SK-N-DZ (cell line): ENCODE results near the gene EPAS1.
A peak's percentile ranks its signal among the peaks of the same experiment; 100 is the strongest.

Source experiments
- DNase-seq: peaks from one replicate; pipeline ENCODE4 v3.0.0-alpha.2; 2015; ENCODE audit warnings: low spot score

Gene EPAS1

DNA sequence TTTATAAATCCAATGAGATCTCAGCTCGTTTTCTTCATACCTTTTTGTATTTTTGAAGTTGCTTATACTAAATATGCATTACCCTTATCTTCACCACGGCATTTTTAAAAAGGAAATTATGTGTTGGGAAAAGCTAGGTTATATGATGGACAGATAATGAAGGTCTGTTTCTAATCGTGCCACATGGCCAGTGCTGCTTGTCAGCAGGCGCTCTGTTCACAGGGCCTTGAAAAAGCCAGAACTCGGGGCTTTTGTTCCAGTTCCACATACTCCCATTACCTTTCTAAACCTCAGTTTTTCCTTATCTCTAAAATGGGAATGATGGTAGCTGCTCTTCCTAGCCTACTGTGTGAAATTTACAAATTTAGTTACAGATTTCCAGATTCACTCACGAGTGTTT, 42.0 kb downstream of the EPAS1 start:
- peak; percentile 88 for DNase-seq

GRCh38 chr2:46339676-46340459, 42.7 kb downstream of the EPAS1 start:
- DNase-seq, result peak; percentile 100

DNA sequence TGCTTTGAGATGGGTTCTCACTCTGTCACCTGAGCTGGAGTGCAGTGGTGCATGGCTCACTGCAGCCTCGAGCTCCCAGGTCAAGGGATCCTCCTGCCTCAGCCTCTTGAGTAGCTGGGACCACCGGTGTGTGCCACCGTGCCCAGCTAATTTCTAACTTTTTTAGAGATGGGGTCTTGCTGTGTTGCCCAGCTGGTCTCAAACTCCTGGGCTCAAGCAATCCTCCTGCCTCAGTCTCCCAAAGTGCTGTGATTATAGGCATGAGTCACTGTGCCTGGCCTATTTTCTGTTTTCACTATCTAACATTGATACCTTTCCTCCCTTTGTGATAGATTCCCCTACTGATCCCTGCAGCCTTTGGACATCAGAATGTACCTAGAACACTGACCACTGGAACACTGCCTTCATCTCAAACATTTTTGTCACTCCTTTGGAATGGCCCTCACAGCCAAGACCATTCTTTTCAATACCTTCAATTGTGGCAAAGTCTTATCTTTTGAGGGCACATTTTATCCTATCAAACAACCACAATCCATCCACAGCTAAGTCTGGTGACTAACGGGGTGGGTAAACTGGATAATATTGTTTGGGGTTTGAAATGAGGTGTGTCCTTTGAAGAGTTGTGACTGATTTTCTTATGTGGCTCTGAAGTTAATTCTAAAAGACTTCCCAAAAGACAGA, 43.7 kb downstream of the EPAS1 start:
- no peak for DNase-seq

GRCh38 chr2:46342566-46343315, 45.5 kb downstream of the EPAS1 start:
- peak; percentile 58 for DNase-seq

GRCh38 chr2:46344706-46345105, 47.5 kb downstream of the EPAS1 start:
- no peak for DNase-seq

GRCh38 chr2:46345775-46346174, 48.6 kb downstream of the EPAS1 start:
- DNase-seq, result no peak

DNA sequence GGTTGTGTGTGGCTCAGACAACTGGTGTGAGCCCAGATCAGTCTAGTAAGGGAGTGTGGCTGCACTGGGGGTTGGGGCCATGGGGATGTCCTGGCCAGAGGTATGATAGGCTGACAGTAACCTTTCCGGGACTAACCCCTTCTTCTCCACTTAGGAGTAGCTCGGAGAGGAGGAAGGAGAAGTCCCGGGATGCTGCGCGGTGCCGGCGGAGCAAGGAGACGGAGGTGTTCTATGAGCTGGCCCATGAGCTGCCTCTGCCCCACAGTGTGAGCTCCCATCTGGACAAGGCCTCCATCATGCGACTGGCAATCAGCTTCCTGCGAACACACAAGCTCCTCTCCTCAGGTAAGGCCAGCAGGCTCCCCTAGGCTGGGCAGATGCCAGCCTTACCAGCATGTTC, 49.5 kb downstream of the EPAS1 start:
- DNase-seq, result no peak

DNA sequence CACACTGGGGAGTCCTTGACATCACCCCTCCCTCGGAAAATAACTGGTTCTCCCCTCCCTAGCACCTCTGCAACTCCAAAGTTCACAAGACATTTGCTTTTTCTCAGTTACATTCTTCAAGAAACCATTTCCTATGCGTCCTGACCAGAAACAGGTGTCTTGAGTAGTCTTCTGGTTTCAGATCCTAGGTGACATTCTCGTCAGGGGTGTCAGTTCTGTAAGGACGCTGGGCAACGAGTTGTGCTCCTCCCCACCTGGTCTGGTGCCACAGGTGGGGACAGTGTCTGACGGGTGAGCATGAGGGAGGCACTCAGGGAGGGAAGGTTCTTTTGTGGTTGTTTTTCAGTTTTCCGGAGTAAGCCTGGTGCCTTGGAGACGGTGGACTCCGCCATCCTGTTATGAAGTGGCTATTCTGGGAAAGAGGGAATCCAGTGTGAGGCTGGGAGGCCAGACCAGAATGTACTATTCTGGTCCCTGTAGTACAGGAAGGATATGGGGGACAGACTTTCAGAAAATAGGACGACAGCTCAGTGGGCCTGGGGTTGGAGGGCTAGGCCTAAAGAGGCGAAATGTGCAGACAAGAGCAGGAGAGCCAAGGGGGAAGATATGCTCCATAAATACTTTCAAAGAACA, 50.6 kb downstream of the EPAS1 start:
- no peak for DNase-seq

GRCh38 chr2:46349115-46349547, 51.9 kb downstream of the EPAS1 start:
- DNase-seq, result no peak

DNA sequence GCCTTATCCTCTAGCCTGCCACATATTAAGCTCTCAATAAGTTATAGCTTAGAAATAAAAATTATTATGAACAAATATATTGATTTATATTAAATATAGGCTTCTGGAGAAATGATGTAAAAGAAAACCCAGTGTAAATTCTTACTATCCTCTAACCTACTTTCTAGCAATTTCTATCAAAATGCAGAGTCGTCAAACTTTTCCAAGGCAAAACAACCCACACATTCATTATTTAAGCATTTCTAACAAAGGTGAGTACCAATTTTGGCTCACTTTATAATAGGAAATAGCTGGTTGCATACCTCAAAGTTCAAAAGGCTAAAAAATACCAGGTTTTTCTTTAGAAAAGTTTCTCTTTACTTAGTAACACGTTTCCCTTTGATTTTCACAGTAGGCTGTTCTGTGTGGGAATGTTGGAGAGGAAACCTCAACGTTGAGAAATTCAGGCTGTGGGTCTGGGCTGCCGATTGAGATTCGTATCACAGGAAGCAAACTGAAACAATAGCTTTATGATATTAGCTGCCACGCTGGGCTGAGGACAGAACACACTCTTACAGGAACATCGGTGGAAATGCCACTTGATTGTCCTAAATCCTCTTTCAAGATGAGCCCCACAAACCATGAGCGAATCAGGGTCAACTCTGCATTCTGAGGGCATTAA, 53.0 kb downstream of the EPAS1 start:
- no peak for DNase-seq

- no peak for DNase-seq
Observed at GRCh38 chr2:46351098-46351749, 54.0 kb downstream of the EPAS1 start.

DNA sequence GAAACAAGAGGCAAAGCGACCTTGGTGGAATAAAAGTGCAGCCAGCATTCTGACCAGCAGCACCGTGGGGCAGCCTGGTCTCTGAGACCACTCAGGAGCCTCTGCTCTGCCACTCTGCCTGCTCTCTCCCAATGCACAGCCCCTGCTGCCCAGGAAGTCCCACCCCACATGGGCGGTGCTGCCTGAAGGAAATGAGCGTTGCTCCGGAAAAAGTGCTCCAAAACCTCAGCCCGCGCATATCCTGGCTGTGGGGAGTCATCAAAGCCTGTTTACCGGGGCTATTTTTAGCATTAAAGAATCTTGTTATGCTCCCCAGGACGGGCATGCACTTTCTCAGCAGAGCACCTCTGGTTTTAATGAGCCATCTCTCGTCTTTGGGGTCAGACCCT, 54.5 kb downstream of the EPAS1 start:
- DNase-seq, result no peak

DNA sequence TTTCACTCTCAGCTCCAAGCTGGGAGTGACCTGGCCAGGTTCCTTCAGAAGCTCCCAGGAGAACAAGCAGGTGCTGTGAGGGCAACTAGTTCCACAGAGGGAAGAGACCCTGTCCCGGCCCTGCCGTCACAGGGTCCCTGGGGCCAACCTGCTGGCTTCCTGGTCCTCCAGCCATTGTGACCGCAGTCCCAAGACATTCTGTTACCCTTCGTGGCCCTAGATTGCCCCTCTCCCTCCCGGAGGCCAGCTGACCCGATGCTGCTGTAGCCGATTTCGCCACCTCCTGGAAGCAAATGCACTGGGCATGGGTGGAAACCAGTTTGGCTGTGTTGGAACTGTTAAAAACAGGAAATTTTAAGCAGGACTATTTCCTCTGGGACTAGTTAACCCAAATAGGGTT, 55.4 kb downstream of the EPAS1 start:
- no peak for DNase-seq

DNA sequence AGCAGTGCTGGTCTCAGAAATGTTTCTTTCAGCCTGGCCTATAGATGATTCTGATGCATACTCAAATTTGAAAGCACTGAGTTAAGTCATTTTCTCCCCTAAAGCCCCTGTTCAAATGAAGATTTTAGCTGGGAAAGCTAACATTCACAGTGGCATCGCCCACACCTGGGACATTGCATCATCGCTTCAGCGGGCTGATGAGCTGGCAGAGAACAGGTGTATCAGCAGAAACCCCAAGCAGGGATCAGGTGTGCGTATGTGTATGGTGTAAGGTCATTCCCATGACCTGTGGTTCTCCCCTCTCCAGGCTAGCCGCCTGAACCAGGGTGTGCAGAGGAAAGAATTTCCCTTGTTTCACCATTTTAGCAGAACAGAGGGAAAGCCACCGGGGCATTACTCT, 56.3 kb downstream of the EPAS1 start:
- no peak for DNase-seq

DNA sequence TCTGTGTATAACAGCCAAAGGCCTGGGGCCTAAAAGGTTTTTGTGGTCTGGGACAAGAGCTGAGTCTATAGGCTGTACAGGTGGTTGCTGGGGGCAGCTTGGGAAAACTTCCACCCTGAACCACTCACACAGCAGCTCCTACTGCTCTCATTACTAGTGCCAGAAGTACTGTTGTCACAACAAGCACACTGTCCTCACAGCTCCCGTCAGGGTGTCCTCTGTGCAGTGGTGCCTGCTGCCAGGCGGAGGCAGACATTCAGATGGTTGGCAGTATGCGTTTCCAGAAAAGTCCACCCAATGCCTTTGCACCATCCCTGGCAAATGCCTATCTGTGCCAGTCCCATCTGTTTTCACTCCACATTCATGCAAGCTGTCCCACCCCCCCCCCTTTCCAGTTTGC, 58.5 kb downstream of the EPAS1 start:
- DNase-seq, result no peak

- no peak for DNase-seq
Observed at GRCh38 chr2:46356991-46357390, 59.8 kb downstream of the EPAS1 start.

DNA sequence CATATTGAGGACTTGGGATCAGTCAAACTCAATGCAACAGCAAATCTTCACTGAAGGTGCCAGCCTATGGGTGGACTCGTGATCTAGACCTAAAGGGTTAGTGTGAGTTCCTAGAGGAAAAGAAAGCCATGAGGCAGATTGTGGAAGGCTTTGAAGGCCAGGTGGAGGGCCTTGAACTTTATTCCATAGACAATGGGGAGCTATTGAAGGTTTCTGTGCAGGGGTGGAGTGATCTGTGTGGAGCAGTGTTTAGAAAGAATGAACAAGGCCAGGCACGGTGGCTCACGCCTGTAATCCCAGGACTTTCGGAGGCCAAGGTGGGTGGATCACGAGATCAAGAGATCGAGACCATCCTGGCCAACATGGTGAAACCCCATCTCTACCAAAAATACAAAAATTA, 61.5 kb downstream of the EPAS1 start:
- no peak for DNase-seq

DNA sequence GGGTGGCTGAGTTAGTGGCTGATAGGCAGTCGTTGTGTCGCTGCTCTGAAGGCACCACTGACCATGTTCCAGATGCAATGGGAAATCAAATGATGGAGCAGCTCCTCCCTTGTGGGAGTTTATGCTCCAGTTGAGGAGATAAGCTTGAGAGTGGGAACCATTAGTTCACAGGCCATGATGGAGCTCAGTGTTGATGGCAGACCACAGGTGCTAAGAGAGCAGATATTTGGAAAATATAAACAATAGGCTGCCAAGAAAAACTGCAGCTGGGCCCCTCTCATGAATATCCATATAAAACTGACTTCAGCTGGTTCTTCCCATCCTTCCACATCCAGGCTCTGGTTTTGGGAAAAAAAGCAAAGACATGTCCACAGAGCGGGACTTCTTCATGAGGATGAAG, 63.1 kb downstream of the EPAS1 start:
- DNase-seq, result no peak

DNA sequence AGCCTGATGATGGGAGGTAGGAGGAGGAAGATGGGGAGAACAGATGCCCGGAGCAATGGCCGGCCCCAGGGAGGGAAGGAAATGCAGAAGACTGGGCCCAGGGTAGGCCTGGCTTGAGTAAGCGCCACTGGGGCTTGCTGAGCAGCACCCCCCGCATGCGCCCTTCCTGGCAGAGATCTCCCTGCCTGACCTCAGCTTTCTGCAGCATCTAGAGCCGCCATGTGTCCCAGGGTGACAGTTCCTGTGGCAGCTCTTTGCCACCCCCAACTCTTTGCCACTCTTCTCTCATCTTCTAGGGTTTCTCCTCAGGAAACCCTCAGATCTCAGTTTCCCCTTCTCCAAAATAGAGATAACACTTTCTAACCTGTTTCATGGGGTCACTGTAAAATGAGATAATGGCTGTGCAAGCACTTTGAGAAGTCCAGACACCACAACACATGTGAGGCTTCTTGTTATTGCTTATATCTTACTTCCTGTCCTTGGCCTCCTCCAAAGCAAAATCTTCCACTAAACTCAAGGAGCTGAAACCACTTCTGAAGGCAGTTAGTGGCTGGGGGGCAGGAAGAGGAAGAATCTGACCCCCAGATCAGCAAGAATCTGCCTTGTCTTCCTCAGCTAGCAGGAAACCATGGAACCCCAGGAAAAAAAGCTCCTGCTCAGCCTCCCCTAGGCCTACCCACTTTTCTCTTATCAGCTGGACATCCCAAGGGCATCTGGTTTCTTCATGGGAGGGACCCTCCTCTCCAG, 64.9 kb downstream of the EPAS1 start:
- DNase-seq, result no peak

GRCh38 chr2:46362667-46363012, 65.4 kb downstream of the EPAS1 start:
- no peak for DNase-seq
